ENCODE measurements around the gene CEP162. TPM values are rescaled to one million over a fixed set of nuclear protein-coding genes. Genes with fewer than 3 reads are reported as not detected.

CEP162 gene
- total RNA-seq, 4 donors from 2014 or later = 15.0 to 23.2 (median 18.5) TPM

GRCh38 chr6:84271061-84271716 is 43.7 kb upstream of the CEP162 start:
- H3K36me3 ChIP-seq = no peaks in the 10 kb centered on the region
- no peaks in the 10 kb centered on the region for H3K4me1 ChIP-seq
- no peak overlapping the region for H3K4me3 ChIP-seq (replicated peaks in 1 of 3)
- intact Hi-C loops (cut with DNase I) = no loop called here
- H3K27ac ChIP-seq = no peak overlapping the region
- H3K9me3 ChIP-seq = no peaks in the 10 kb centered on the region
- no peak for DNase-seq
- H3K27me3 ChIP-seq = no peaks in the 10 kb centered on the region
- TF ChIP-seq, protein P1, sequence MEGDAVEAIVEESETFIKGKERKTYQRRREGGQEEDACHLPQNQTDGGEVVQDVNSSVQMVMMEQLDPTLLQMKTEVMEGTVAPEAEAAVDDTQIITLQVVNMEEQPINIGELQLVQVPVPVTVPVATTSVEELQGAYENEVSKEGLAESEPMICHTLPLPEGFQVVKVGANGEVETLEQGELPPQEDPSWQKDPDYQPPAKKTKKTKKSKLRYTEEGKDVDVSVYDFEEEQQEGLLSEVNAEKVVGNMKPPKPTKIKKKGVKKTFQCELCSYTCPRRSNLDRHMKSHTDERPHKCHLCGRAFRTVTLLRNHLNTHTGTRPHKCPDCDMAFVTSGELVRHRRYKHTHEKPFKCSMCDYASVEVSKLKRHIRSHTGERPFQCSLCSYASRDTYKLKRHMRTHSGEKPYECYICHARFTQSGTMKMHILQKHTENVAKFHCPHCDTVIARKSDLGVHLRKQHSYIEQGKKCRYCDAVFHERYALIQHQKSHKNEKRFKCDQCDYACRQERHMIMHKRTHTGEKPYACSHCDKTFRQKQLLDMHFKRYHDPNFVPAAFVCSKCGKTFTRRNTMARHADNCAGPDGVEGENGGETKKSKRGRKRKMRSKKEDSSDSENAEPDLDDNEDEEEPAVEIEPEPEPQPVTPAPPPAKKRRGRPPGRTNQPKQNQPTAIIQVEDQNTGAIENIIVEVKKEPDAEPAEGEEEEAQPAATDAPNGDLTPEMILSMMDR (IDR thresholded peaks at IDR 0.05) = no peak
- TF ChIP-seq POLR2A (IDR thresholded peaks at IDR 0.05) = no peak

DNA sequence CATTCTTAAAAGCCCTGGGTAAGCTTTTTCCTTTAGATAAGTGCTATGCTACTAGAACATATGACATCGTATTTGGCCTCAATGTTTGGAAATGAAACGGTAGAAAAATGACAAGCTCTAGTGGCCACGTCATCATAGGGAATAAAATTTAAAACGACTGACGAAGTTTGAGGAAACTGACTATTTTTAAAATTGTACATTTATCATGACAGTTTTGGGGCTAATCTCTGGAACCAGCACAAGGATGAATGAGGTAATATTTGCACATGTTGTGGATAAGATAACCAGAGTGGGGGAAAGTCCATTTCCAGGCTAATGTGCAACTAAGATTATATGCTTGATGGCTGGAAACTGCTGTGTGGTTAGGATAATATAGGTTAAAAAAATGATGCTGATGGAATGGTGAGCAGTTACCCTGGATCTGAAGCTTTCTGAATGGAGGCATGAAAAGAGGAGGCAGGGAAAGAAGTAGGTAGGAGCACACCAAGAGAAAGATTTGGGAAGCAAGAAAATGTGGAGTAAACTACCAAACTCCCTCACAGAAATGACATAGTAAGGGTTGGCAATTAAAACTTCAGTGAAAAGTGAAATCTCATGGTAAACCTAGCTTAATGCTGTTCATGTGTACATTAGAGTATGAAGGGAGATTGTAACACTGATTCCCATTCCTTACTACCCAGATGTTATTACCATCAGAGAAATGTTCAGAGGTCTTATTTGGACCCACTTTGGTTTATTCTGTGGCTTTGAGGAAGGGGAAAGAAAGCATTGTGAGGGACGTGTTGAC is 42.7 kb upstream of the CEP162 start:
- DNase-seq = no peak
- Histone ChIP-seq H3K9me3 (no peaks in the 10 kb centered on the region), H3K4me3 (replicated peaks in 1 of 3) (no peak overlapping the region), H3K27me3 (no peaks in the 10 kb centered on the region), H3K27ac (no peak overlapping the region), H3K4me1 (no peaks in the 10 kb centered on the region), H3K36me3 (no peaks in the 10 kb centered on the region)
- no peak for TF ChIP-seq POLR2A (IDR thresholded peaks at IDR 0.05)
- TF ChIP-seq, protein P1 (IDR thresholded peaks at IDR 0.05) = no peak
- intact Hi-C loops (cut with DNase I) = no loop called here
- WGBS, 2 donors = 54 to 55% methylated on average over 6 of the region's 6 CpGs

GRCh38 chr6:84268781-84269180 is 41.3 kb upstream of the CEP162 start:
- Histone ChIP-seq H3K36me3 (no peaks in the 10 kb centered on the region), H3K27me3 (no peaks in the 10 kb centered on the region), H3K4me3 (replicated peaks in 1 of 3) (no peak overlapping the region), H3K27ac (no peak overlapping the region), H3K4me1 (no peaks in the 10 kb centered on the region), H3K9me3 (no peaks in the 10 kb centered on the region)
- 81 to 85% methylated on average over 3 of the region's 3 CpGs for WGBS, 2 donors
- intact Hi-C loops (cut with DNase I) = no loop called here
- no peak for TF ChIP-seq POLR2A (IDR thresholded peaks at IDR 0.05)
- TF ChIP-seq, protein P1 (IDR thresholded peaks at IDR 0.05) = no peak
- no peak for DNase-seq

DNA sequence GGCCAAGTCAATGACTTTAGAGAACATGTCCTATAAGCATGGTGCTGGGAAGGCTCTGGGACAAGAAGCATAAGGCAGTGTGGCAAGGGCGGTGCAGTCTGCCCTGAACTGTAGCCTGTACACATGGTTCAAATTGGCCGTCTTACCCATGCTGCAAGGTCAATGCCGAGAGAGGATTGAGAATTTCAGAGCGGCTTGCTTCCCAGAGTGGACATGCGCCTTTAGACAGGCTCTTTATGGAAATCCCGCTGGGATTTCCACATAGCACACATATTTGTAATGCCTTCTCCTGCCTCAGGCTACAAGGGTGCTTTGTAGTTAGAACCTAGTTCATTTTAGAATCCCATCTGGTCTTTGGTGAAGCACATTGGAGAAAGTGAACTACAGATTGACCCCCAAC is 36.1 kb upstream of the CEP162 start:
- Histone ChIP-seq H3K27ac (no peak overlapping the region), H3K4me3 (replicated peaks in 1 of 3) (no peak overlapping the region), H3K27me3 (no peaks in the 10 kb centered on the region), H3K4me1 (no peaks in the 10 kb centered on the region), H3K9me3 (no peaks in the 10 kb centered on the region), H3K36me3 (no peaks in the 10 kb centered on the region)
- intact Hi-C loops (cut with DNase I) = no loop called here
- TF ChIP-seq, protein P1 (IDR thresholded peaks at IDR 0.05) = no peak
- no peak for TF ChIP-seq POLR2A (IDR thresholded peaks at IDR 0.05)
- 81 to 86% methylated on average over 6 of the region's 6 CpGs for WGBS, 2 donors
- DNase-seq = no peak

- intact Hi-C loops (cut with DNase I) = no loop called here
These were observed 33.5 kb upstream of the CEP162 start for GRCh38 chr6:84260926-84261325.

More at GRCh38 chr6:84260926-84261325, 33.5 kb upstream of the CEP162 start:
- no peak for DNase-seq
- Histone ChIP-seq H3K27me3 (no peaks in the 10 kb centered on the region), H3K4me1 (no peaks in the 10 kb centered on the region), H3K9me3 (no peaks in the 10 kb centered on the region), H3K27ac (no peak overlapping the region), H3K36me3 (no peaks in the 10 kb centered on the region), H3K4me3 (replicated peaks in 1 of 3) (no peak overlapping the region)
- no peak for TF ChIP-seq POLR2A (IDR thresholded peaks at IDR 0.05)
- TF ChIP-seq, protein P1 (IDR thresholded peaks at IDR 0.05) = no peak
- WGBS, 2 donors = 86 to 88% methylated on average over 3 of the region's 3 CpGs

Data from thyroid gland (tissue), 4 donors.